ENCODE results near the gene PAQR7. TPM values are rescaled to one million over a fixed set of nuclear protein-coding genes. Genes with fewer than 3 reads are reported as not detected.

PAQR7 gene
- total RNA-seq, 3 donors from 2014 or later (not counting 1 experiment from before 2014, with no cell fraction given) = 2.9 to 3.6 (median 3.0) TPM

- Histone ChIP-seq H3K9me3 (ENCODE audit: control insufficient read depth, insufficient read depth, low read length) (no peaks in the 10 kb centered on the region), H3K4me3 (ENCODE audit: low read length) (no peak overlapping the region), H3K4me1 (ENCODE audit: control insufficient read depth, insufficient read depth, low read length) (peaks cover 7% of the 10 kb centered on the region), H3K27me3 (ENCODE audit: control insufficient read depth, insufficient read depth, low read length) (no peaks in the 10 kb centered on the region), H3K27ac (ENCODE audit: low read length) (no peak overlapping the region), H3K36me3 (ENCODE audit: control insufficient read depth, insufficient read depth, low read length) (peaks cover 4% of the 10 kb centered on the region)
- Mint-ChIP-seq H3K27ac (no peak overlapping the region), H3K4me3 (no peak overlapping the region), H3K9me3 (no peaks in the 10 kb centered on the region), H3K4me1 (peaks cover 17% of the 10 kb centered on the region in 2 donors), H3K36me3 (no peaks in the 10 kb centered on the region), H3K27me3 (ENCODE audit: low read depth in 2 of 2) (no peaks in the 10 kb centered on the region)
- DNase-seq = no peak
- no peak for TF ChIP-seq CTCF (IDR thresholded peaks at IDR 0.05)
- ATAC-seq = no peak
- intact Hi-C loops (cut with micrococcal nuclease) = no loop called here
- 92% methylated on average over 5 of the region's 5 CpGs for WGBS (ENCODE audit: insufficient coverage)
These were observed 24.7 kb upstream of the PAQR7 start for GRCh38 chr1:25900219-25900618.

- intact Hi-C loops (cut with micrococcal nuclease) = no loop called here
- no peak overlapping the region for H3K4me3 ChIP-seq (ENCODE audit: low read length)
- Mint-ChIP-seq H3K4me3 (no peak overlapping the region), H3K27me3 (ENCODE audit: low read depth in 2 of 2) (no peaks in the 10 kb centered on the region), H3K36me3 (no peaks in the 10 kb centered on the region), H3K9me3 (no peaks in the 10 kb centered on the region), H3K4me1 (peaks cover 14 to 15% of the 10 kb centered on the region in 2 donors), H3K27ac (no peak overlapping the region)
- no peak overlapping the region for H3K27ac ChIP-seq (ENCODE audit: low read length)
- H3K27me3 ChIP-seq (ENCODE audit: control insufficient read depth, insufficient read depth, low read length) = no peaks in the 10 kb centered on the region
- TF ChIP-seq CTCF (IDR thresholded peaks at IDR 0.05) = no peak
- DNase-seq (no peak), ATAC-seq (no peak)
- no peaks in the 10 kb centered on the region for H3K9me3 ChIP-seq (ENCODE audit: control insufficient read depth, insufficient read depth, low read length)
- 97% methylated on average over 6 of the region's 6 CpGs for WGBS (ENCODE audit: insufficient coverage)
- H3K4me1 ChIP-seq (ENCODE audit: control insufficient read depth, insufficient read depth, low read length) = peaks cover 10% of the 10 kb centered on the region
- H3K36me3 ChIP-seq (ENCODE audit: control insufficient read depth, insufficient read depth, low read length) = peaks cover 4% of the 10 kb centered on the region
These were observed 24.3 kb upstream of the PAQR7 start for GRCh38 chr1:25899792-25900191.

- intact Hi-C loops (cut with micrococcal nuclease) = no loop called here
- peaks cover 8 to 9% of the 10 kb centered on the region in 2 donors for H3K4me1 Mint-ChIP-seq
- H3K27ac Mint-ChIP-seq = no peak overlapping the region
These were observed 22.9 kb upstream of the PAQR7 start for GRCh38 chr1:25898223-25899015.

More at GRCh38 chr1:25898223-25899015, 22.9 kb upstream of the PAQR7 start:
- no peak for ATAC-seq
- no peaks in the 10 kb centered on the region for H3K27me3 ChIP-seq (ENCODE audit: control insufficient read depth, insufficient read depth, low read length)
- no peak overlapping the region for H3K4me3 ChIP-seq (ENCODE audit: low read length)
- H3K4me3 Mint-ChIP-seq = no peak overlapping the region
- H3K9me3 Mint-ChIP-seq = no peaks in the 10 kb centered on the region
- DNase-seq = no peak
- H3K36me3 ChIP-seq (ENCODE audit: control insufficient read depth, insufficient read depth, low read length) = peaks cover 4% of the 10 kb centered on the region
- no peak for TF ChIP-seq CTCF (IDR thresholded peaks at IDR 0.05)
- WGBS (ENCODE audit: insufficient coverage) = 96% methylated on average over 11 of the region's 11 CpGs
- H3K9me3 ChIP-seq (ENCODE audit: control insufficient read depth, insufficient read depth, low read length) = no peaks in the 10 kb centered on the region
- no peak overlapping the region for H3K27ac ChIP-seq (ENCODE audit: low read length)
- H3K4me1 ChIP-seq (ENCODE audit: control insufficient read depth, insufficient read depth, low read length) = peaks cover 10% of the 10 kb centered on the region
- H3K36me3 Mint-ChIP-seq = no peaks in the 10 kb centered on the region
- no peaks in the 10 kb centered on the region for H3K27me3 Mint-ChIP-seq (ENCODE audit: low read depth in 2 of 2)
